Activated T-cell treated with anti-CD3 and anti-CD28 coated beads for 4 hours (primary cell): ENCODE results near the gene EMCN.
"Not testable (repeated sequence)": the region's sequence is repeated elsewhere in the genome, so short reads cannot be mapped to it uniquely, and the experiment has no call there.

ENCODE experiments used
- DNase-seq: peaks from one replicate; pipeline ENCODE4 v3.0.0-alpha.2; 2020

The EMCN gene, protein sequence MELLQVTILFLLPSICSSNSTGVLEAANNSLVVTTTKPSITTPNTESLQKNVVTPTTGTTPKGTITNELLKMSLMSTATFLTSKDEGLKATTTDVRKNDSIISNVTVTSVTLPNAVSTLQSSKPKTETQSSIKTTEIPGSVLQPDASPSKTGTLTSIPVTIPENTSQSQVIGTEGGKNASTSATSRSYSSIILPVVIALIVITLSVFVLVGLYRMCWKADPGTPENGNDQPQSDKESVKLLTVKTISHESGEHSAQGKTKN

DNA sequence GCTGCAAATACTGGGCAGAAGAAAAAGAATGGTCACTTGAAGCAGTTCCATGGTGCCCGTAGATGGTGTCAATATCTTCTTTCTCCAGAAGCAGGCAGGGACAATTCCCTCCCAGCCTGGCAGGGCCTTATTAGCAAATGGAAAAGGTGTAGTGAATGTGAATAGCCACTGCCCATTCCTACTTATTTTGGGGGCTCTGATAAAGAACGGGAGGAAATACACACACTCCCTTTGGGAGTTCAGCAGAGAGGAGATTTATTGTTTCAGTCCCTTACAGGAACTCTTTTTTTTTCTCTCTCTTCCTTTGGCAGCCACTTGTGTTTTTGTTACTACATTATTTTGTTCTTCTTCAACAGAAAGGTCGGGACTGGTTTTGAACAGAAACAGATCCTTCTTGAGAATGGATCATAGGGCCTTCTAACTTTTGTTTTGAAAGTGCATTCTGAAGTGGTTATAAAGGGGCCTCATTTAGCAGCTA, at the start of gene EMCN:
EMCN (minus strand) TSS at position 159 of the 478 bp plus-strand sequence; CDS start at position 51, 108 bp downstream.
- DNase-seq, result no peak

- DNase-seq, result no peak
These were observed 48.6 kb upstream of the EMCN start for GRCh38 chr4:100566396-100566795.

- no peak for DNase-seq
These were observed 39.5 kb upstream of the EMCN start for GRCh38 chr4:100557306-100557705.

DNA sequence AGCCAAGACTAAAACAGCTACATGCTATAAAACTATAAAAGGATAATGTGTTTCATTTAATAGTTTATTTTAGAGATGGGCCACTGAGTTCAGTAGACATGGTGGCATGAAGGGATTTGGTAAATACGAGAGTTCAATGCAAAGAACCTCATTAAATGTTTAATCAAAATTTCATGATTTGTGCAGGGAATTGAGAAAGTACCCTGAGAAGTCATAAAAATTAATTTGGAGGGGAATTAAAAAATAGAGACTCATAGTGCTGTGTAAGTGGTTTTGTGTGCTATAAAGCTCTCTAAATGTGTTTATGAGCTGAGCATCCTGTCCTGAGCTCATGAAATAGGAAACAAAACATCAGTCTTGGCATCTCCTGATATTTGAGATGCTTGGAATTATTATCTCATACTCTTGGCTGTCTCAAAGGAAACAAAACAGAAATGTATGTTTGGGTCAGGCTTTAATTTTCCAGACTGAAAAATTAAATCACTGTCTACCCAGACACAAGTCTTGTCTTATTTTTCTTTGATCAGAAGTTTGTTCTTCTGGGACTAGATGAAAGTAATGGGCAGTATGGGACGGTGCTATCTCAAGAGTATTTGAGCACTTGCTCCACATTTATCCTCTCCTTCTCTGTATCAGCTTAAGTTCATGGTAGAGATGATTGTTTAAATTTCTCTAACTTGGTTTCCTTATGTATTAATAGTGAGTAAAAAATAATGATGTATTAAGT, 38.0 kb upstream of the EMCN start:
- DNase-seq, result no peak

DNA sequence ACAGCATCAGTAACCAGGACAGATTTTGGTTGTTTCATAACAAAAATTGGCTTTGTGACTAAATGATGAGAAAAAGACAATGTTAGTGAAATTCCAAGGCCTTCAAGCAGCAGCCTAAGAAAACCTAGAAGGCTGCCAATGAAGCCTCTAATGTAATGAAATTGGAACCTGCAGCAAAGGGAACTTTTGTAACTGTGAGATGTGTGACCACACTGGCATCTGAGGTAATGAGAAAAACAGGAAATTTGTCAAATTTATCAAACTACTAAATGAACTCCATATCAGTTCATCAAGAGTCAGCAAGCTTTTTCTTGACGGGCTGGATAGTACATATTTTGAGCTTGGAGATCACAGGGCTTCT, 30.4 kb upstream of the EMCN start:
- DNase-seq, result no peak

DNA sequence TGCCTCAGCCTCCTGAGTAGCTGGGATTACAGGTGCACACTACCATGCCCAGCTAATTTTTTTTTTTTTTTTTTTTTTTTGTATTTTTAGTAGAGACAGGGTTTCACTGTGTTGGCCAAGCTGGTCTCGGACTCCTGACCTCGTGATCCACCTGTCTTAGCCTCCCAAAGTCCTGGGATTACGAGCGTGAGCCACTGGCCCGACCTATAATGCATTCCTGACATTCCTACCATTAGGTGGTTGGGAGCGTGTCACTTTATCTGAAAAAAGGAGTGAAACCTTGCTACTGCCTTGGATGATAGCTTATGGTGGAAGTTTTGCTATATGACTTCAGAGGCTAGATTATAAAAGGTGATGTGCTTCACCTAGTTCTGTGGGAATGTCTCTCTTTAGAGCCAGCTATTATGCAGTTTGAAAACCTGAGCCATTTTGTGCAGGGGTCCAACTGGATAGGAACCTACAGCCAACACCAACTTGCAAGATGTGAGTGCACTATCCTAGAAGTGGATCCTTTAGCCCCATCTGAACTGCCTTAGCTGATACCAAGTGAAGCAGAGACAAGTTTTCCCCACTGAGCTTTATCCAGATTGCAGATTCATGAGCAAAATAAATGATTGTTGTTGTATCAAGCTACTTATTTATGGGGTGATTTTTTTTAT, 29.8 kb upstream of the EMCN start:
- no peak for DNase-seq

DNA sequence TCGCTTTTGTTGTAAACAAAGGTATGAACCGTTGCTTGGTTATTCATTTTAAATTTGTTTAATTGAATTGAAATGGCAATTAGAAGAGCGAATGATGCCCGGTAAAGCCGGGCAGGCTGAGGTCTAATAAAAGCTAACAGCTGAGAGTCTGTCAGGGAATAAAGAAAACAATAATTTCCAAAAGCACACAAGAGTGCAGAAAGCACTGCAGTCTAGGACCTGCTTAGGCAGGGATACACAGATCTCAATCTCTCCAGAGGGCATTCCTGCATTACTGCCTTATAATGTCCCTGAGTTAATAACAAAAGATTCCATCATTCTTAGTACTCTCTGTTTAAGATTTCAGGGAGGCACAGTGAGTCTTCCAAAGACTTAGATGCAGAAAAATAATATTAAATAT, 27.6 kb upstream of the EMCN start:
- DNase-seq, result no peak

- DNase-seq, result no peak
These were observed 22.3 kb upstream of the EMCN start for GRCh38 chr4:100540131-100540530.

DNA sequence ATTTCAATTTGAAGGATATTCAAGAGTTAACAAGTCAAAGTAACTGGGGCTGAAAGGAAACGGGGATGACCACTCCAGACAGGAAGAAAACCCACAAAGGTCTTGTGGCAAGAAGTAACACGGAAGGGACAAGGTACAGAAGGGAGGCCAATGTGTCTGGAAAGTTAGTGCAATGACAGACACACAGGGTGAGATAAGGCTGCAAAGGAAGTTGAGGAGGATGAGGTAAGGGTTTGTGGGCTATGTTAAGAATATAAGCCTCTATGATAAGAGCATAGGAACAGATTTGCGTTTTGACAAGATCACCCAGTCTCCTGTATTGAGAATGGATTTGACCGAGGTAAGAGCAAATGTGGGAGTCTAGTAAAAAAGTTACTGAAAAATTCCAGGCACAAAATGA, 21.9 kb upstream of the EMCN start:
- DNase-seq, result no peak

DNA sequence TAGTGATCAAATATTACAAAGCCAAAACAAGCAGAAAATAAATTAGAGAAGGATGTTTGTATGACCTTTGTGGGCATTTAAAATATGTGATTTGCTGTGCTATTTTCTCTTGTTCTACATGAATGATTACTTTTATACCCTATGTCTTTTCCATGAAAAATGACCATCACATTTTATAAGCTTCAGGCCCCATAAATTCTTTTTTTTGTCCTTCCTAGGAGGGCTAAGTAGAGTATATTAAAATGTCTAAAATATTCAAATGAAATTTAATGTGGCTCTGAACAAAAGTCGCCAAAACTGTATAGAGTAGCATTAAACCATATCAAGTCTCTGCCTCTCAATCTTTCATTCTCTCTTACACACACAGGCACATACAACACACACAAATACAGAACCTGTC, 15.9 kb upstream of the EMCN start:
- DNase-seq, result no peak

DNA sequence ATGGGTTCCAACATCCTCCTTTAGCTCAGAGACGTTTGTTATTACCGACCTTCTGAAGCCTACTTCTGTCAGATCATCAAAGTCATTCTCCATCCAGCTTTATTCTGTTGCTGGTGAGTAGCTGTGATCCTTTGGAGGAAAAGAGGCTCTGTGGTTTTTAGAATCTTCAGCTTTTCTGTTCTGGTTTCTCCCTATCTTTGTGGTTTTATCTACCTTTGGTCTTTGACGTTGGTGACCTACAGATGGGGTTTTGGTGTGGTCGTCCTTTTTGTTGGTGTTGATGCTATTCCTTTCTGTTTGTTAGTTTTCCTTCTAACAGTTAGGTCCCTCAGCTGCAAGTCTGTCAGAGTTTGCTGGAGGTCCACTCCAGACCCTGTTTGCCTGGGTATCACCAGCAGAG, 12.3 kb upstream of the EMCN start:
- not testable (repeated sequence) for DNase-seq

DNA sequence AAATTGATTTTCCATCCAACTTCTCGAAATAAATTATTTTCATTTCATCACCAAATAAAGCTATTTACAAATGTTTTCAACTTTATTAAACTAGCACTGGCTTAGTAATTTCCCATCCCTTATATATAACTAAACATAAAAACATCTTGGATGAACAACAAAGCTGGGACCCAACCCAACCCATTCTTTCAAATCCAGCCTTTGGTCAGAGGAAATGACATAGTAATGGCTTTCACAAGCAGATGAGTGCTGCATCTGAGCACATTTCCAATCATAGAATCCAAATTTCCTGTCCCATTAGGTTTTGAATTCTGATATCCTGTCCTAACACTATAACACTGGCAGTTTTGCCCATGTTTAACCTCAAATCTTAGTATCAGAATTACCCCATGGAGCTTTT, 7.9 kb upstream of the EMCN start:
- DNase-seq, result no peak

DNA sequence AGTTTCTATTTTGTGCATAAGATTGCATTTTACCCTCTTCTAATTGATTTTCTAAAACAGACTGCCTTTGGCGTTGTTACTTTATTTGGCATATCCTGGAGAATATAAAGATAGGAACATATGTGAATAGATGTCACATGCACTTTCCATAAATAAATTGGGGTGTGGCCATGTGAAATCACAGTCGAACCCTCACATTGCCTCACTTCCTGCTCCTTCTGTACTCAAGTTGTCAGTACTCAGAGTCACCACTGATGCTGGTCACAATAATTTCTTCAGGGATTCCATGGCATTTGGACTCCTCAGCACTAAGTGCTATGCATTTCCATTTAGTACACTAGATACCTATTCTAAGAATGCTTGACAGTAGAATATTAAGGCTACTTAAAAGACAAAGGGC, 1.4 kb upstream of the EMCN start:
- no peak for DNase-seq

GRCh38 chr4:100516225-100516624, 1.6 kb downstream of the EMCN start:
- DNase-seq, result no peak

- no peak for DNase-seq
These were observed 5.9 kb downstream of the EMCN start for GRCh38 chr4:100511896-100512295.

GRCh38 chr4:100510551-100510950, 7.3 kb downstream of the EMCN start:
- DNase-seq, result no peak

DNA sequence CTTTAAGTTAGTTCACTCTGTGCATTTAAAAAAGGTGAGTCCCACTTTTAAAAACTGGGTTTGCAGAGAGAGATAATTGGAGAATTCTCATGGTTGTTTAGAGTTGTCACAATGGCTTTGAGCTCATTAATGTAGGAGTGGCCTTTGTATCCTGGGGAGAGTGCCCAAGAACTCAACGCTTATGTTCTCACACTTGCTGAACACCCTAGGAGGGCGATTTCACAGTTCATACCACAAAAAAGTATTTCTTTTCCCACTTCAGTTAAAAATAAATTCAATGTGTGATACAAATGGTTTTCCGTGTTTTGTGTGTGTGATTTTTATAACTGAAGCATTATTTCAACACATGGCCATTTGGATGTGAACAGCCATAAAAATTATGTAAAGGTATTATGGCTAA, 8.4 kb downstream of the EMCN start:
- DNase-seq, result no peak

DNA sequence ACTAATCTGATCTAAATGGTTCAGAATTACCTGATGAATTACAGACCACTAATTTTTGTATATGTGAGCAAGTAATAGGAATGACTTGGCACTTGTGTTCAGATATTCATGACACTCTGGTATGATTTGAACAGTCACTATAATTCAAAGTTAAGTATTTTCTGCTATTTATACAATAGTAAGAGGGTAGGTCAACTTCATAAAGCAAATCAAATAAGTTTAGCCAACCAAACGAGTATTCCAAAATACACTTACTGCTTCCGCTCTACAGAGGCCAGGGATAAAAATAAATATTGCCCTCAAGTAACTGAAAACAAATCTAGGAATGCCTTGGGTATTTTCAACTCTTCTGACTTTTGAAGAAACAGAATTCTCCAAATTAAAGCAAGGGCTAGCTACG, 9.1 kb downstream of the EMCN start:
- DNase-seq, result no peak

DNA sequence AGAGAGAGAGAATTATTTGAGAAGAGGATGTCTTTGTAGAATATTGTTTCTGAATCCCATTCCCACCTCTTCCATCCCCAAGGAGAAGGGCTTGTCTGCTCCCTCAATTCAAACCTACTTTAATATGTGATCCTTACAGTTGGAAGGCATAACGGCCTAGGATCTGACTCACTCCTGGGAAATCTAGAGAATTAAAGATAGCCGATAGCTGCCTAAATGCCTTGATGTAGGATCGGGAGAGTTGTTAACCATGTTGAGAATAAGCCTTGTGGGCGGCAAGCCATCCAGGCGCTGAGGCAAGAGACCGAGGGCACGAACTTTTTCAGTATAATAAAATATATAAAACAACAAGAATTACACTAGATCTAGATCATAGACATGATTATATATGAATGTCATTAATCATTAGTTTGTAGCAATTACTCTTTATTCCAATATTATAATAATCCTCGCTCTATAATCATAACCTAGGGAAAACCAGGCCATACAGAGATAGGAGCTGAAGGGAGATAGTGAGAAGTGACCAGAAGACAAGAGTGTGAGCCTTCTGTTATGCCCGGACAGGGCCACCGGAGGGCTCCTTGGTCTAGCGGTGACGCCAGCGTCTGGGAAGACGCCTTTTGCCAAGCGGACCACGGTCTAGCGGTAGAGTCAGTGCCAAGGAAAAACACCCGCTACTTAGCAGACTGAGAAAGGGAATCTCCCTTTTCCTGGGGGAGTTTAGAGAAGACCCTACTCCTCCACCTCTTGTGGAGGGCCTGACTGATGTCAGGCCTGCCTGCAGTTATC, 13.5 kb downstream of the EMCN start:
- DNase-seq, result no peak

- DNase-seq, result no peak
These were observed 20.0 kb downstream of the EMCN start for GRCh38 chr4:100497791-100498190.

GRCh38 chr4:100495074-100495473, 22.7 kb downstream of the EMCN start:
- DNase-seq, result no peak

DNA sequence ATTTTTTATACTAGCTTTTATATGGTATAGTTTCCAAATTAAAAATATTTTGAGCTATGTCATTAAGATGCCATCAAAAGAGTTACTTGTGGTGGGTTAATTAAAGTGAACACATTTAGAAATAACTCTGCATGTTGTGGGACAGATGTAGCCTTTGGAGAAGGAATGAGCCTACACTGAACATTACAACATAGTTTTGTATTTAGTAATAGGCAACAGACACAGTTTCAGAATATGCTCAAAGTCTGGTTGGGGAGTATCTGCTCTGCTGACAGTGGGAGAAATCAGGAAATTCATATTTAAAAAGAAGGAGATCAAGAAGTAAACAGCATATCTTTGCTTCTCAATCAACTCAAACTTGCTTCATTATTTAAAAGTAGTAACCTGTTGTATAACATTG, 23.7 kb downstream of the EMCN start:
- no peak for DNase-seq

DNA sequence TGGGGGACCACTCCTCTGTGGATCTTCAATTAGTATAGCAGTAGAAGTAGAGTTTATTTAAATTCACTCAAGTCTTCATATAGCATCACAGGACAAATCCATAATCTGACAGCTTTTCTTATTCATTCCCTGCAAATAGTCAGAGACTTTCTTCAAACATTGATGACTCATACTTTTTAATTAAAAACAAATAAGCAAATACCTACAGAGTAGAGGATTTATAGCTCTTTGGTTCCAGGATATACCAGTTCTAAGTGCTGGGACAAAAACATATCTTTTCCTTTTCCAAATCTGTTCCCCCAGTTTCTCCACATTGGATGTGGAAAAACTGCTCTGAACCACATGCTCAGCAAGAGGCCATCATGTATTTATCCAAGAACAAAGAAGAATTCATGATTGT, 24.1 kb downstream of the EMCN start:
- no peak for DNase-seq
